Esophagus muscularis mucosa (tissue), 4 donors: ENCODE measurements around the gene KLF9. TPM values are rescaled to one million over a fixed set of nuclear protein-coding genes. Genes with fewer than 3 reads are reported as not detected.

ENCODE experiments used
- DNase-seq: peaks from one replicate; pipeline ENCODE4 v3.0.0-alpha.2; 2017; ENCODE audit errors: extremely low spot score
- H3K27ac ChIP-seq, 4 donors: fragments of 200-600 bp; sonication (generic); replicated peaks in 1 of 4; 1 replicate in 3 of 4; 2 replicates in 1 of 4; pipeline ENCODE4 v1.5.1; 2016 to 2019; ENCODE audit warnings: mild to moderate bottlenecking in 1 of 4
- H3K27me3 ChIP-seq, 4 donors: fragments of 200-600 bp; sonication (generic); one replicate each; pipeline versions ENCODE4 v1.5.1 to v1.6.0; 2016 to 2019
- H3K36me3 ChIP-seq, 4 donors: fragments of 200-600 bp; sonication (generic); one replicate each; pipeline ENCODE4 v1.5.1; 2016 to 2019
- H3K4me1 ChIP-seq, 4 donors: fragments of 200-600 bp; sonication (generic); one replicate each; pipeline ENCODE4 v1.5.1; 2016 to 2019
- H3K4me3 ChIP-seq, 4 donors: fragments of 200-600 bp; sonication (generic); 1 replicate in 2 of 4; 2 replicates in 2 of 4; pipeline ENCODE4 v1.5.1; 2016 to 2019; ENCODE audit warnings: mild to moderate bottlenecking in 4 of 4, moderate library complexity in 1 of 4
- H3K9me3 ChIP-seq, 4 donors: fragments of 200-600 bp; sonication (generic); 1 replicate in 3 of 4; 2 replicates in 1 of 4; pipeline ENCODE4 v1.5.1; 2016 to 2019
- EP300 ChIP-seq: sonication (generic); formaldehyde crosslinking; IDR thresholded peaks from one replicate; pipeline ENCODE4 v1.6.1; 2017; ENCODE audit warnings: antibody characterized with exemption
- POLR2A ChIP-seq: fragments of 450-650 bp; IDR thresholded peaks from one replicate; pipeline ENCODE4 v1.6.1; 2017; ENCODE audit warnings: antibody characterized with exemption, moderate library complexity, mild to moderate bottlenecking, low read depth
- POLR2AphosphoS5 ChIP-seq, 2 donors: sonication (generic); formaldehyde crosslinking; IDR thresholded peaks; one replicate each; pipeline ENCODE4 v1.6.1; 2017; ENCODE audit warnings: antibody characterized with exemption in 2 of 2
- WGBS: methylation state at CpG from one replicate; pipeline ENCODE4 v1.1.5; 2018; 5-methylcytosine and 5-hydroxymethylcytosine counted together
- intact Hi-C: fragments of 100-400 bp; cut with DNase I; formaldehyde crosslinking; loops from one replicate; pipeline ENCODE4 v1.15.1; 2023
- total RNA-seq, 4 donors: library from RNA; depleted of rRNA; stranded (reverse); fragments of >200 nt; gene quantifications; one replicate each; pipeline versions ENCODE4 v1.1.0 to v1.2.1, GENCODE V29; 2016
- TF ChIP-seq, protein P1 (sequence below), 3 experiments: fragments of 200-600 bp in 2 of 3; fragments of 450-650 bp in 1 of 3; sonication (generic) in 2 of 3; IDR thresholded peaks; one replicate each; pipeline ENCODE4 v1.5.1; 2017 to 2019; ENCODE audit warnings: antibody characterized with exemption in 3 of 3, mild to moderate bottlenecking in 2 of 3, moderate library complexity in 1 of 3

The KLF9 gene
- total RNA-seq, 4 donors from 2014 or later: 143 to 209 (median 184) TPM

DNA sequence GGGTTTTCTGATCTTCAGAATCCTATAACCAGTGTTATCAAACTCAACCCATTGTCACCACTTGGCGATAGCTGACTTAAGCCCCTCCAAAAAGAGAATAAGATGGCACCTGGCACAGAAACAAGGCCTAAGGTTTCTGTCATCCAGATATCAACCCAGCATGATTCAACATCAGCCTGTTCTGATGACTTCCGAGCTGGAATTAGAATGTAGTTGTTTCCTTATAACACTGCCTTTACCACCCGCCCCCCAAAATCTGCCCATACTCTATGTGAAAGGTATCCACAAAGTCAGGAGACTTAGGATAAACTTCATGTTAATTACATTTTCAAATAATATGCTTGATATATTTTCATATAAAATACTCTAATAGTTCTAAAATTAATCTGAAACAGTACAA lies 5.2 kb downstream of the KLF9 start:
- WGBS: 64% methylated on average over 3 of the region's 3 CpGs
- peak overlapping the region; percentile 66 to 99 (median 89) for H3K4me3 ChIP-seq
- peak overlapping the region; percentile 91 to 100 (median 100) for H3K27ac ChIP-seq
- intact Hi-C loops: loop anchor here (10.0 kb wide), 1 partner anchor 244 kb away; no protein-coding TSS in a partner anchor
- TF ChIP-seq, protein P1, sequence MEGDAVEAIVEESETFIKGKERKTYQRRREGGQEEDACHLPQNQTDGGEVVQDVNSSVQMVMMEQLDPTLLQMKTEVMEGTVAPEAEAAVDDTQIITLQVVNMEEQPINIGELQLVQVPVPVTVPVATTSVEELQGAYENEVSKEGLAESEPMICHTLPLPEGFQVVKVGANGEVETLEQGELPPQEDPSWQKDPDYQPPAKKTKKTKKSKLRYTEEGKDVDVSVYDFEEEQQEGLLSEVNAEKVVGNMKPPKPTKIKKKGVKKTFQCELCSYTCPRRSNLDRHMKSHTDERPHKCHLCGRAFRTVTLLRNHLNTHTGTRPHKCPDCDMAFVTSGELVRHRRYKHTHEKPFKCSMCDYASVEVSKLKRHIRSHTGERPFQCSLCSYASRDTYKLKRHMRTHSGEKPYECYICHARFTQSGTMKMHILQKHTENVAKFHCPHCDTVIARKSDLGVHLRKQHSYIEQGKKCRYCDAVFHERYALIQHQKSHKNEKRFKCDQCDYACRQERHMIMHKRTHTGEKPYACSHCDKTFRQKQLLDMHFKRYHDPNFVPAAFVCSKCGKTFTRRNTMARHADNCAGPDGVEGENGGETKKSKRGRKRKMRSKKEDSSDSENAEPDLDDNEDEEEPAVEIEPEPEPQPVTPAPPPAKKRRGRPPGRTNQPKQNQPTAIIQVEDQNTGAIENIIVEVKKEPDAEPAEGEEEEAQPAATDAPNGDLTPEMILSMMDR (IDR thresholded peaks at IDR 0.05): no peak
- no peak for TF ChIP-seq EP300
- TF ChIP-seq POLR2AphosphoS5 (IDR thresholded peaks at IDR 0.05): no peak
- TF ChIP-seq POLR2A: no peak
- H3K27me3 ChIP-seq: no peaks in the 10 kb centered on the region
- H3K36me3 ChIP-seq: peaks cover 0 to 11% (median 9%) of the 10 kb centered on the region in 4 donors
- no peaks in the 10 kb centered on the region for H3K9me3 ChIP-seq
- DNase-seq: no peak
- H3K4me1 ChIP-seq: peaks cover 49 to 59% (median 54%) of the 10 kb centered on the region in 4 donors

DNA sequence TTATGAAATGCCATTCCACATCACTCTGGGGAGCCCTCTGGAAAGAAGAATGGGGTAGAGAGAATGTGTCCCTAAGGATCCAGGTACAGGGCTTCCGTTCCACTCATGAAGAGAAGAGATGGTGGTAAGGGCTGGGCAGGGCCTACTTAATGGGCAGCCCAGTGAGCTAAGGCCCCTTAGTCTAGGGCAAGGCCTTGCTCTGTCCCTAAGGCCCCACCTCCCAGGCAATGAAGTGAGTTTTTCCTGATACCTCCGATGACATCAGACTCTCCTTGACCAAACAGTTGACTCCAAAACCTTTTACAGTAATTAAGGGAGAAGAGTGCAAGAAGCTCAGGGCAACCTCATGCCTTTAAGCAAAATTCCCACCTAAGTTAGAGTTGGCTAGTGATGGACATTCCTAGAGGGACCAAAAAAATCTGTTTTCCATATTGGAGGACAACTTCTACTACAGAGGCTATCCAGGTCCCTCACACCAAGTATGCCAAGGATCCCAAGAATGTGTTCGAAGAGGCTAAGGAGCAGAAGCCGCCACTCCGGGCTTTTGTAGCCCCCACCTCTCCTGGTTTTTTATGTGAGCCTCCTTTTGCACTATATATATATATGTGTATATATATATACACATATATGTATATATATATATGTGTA lies 5.9 kb downstream of the KLF9 start:
- H3K27me3 ChIP-seq: no peaks in the 10 kb centered on the region
- peak overlapping the region; percentile 33 to 99 (median 44) for H3K4me3 ChIP-seq
- H3K9me3 ChIP-seq: no peaks in the 10 kb centered on the region
- 73% methylated on average over 5 of the region's 5 CpGs for WGBS
- peaks cover 0 to 11% (median 9%) of the 10 kb centered on the region in 4 donors for H3K36me3 ChIP-seq
- peak overlapping the region; percentile 62 to 81 (median 73) for H3K27ac ChIP-seq
- peaks cover 57 to 66% (median 61%) of the 10 kb centered on the region in 4 donors for H3K4me1 ChIP-seq
- intact Hi-C loops: loop anchor here (10.0 kb wide), 1 partner anchor 244 kb away; no protein-coding TSS in a partner anchor
- TF ChIP-seq, protein P1 (IDR thresholded peaks at IDR 0.05): no peak
- no peak for TF ChIP-seq POLR2A
- TF ChIP-seq POLR2AphosphoS5 (IDR thresholded peaks at IDR 0.05): no peak
- no peak for TF ChIP-seq EP300
- no peak for DNase-seq

DNA sequence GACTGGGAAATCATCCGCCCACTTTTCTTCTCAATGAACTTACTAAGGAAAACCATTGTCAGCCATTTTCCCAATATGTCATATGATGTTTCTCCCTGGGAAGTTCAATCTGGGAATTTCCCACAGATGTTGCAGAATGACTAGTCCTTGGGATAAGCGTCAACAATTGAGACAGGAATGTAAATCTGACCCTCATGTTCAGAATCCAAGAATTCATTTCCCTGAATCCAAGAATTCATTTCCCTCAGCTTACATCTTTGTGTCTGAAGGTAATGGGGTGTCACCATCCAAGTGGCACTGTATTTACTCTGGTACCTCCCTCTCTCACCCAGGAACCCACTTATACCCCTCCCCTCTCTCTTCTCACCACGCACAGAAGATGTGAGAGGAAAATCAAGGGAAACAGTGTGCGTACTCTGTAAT lies 7.4 kb downstream of the KLF9 start:
- WGBS: 56% methylated on average over 4 of the region's 4 CpGs
- no peak for DNase-seq
- intact Hi-C loops: loop anchor here (10.0 kb wide), 1 partner anchor 242 kb away; no protein-coding TSS in a partner anchor
- peaks cover 0 to 11% (median 9%) of the 10 kb centered on the region in 4 donors for H3K36me3 ChIP-seq
- no peaks in the 10 kb centered on the region for H3K9me3 ChIP-seq
- no peaks in the 10 kb centered on the region for H3K27me3 ChIP-seq
- peaks cover 71 to 81% (median 75%) of the 10 kb centered on the region in 4 donors for H3K4me1 ChIP-seq
- peak overlapping the region; percentile 62 to 81 (median 73) for H3K27ac ChIP-seq
- H3K4me3 ChIP-seq: peak overlapping the region; percentile 33 to 99 (median 44)
- TF ChIP-seq POLR2AphosphoS5 (IDR thresholded peaks at IDR 0.05) (peak in 1 of 2 donors; percentile 16), POLR2A (no peak)
- TF ChIP-seq, protein P1 (IDR thresholded peaks at IDR 0.05): no peak

DNA sequence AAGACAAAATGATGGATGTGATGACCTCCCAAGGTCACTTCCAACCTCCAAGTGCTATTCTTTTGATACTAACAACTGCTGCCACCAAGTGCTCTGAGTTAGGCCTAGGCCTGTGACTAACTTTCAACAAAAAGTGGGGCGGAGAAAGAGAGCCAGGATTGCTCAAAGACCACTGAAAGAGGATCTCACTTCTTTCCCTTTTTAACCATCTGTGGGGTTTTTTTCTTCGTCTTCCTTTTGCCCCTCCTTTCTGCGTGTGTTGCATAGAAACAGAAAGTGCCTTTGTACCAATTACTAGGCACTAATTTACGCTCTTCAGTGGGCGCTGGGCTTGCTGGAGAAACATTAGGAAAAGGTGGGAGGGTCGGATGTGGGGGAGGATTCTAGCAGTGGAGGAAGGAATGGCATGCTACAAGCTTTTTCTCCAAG lies 8.0 kb downstream of the KLF9 start:
- peak overlapping the region; percentile 62 to 81 (median 73) for H3K27ac ChIP-seq
- TF ChIP-seq POLR2AphosphoS5 (IDR thresholded peaks at IDR 0.05) (peak in 1 of 2 donors; percentile 26), EP300 (no peak), POLR2A (no peak)
- TF ChIP-seq, protein P1 (IDR thresholded peaks at IDR 0.05): no peak
- 46% methylated on average over 6 of the region's 6 CpGs for WGBS
- intact Hi-C loops: loop anchor here (10.0 kb wide), 1 partner anchor 242 kb away; no protein-coding TSS in a partner anchor
- no peak for DNase-seq
- no peaks in the 10 kb centered on the region for H3K27me3 ChIP-seq
- peaks cover 77 to 87% (median 82%) of the 10 kb centered on the region in 4 donors for H3K4me1 ChIP-seq
- peaks cover 0 to 11% (median 9%) of the 10 kb centered on the region in 4 donors for H3K36me3 ChIP-seq
- H3K9me3 ChIP-seq: no peaks in the 10 kb centered on the region
- peak overlapping the region; percentile 18 to 49 (median 36) for H3K4me3 ChIP-seq
